DOHH2 (cell line): ENCODE results near the gene FKBP5.
A peak's percentile ranks its signal among the peaks of the same experiment; 100 is the strongest.

Experiments used
- EZH2phosphoT487 ChIP-seq: fragments of 200-600 bp; sonication (generic); IDR thresholded peaks from 2 replicates; pipeline ENCODE4 v1.6.1; 2017; ENCODE audit warnings: borderline replicate concordance, mild to moderate bottlenecking, antibody characterized with exemption, low read length, moderate library complexity, mixed read lengths
- TF ChIP-seq, protein P1 (sequence below): fragments of 200-600 bp; sonication (generic); IDR thresholded peaks from one replicate; pipeline ENCODE4 v1.5.1; 2014; ENCODE audit warnings: antibody characterized with exemption, mild to moderate bottlenecking, low read depth, low read length; ENCODE audit not compliant: poor library complexity, severe bottlenecking

GRCh38 chr6:35624341-35625070 lies 64.2 kb downstream of the FKBP5 start:
- TF ChIP-seq, protein P1, sequence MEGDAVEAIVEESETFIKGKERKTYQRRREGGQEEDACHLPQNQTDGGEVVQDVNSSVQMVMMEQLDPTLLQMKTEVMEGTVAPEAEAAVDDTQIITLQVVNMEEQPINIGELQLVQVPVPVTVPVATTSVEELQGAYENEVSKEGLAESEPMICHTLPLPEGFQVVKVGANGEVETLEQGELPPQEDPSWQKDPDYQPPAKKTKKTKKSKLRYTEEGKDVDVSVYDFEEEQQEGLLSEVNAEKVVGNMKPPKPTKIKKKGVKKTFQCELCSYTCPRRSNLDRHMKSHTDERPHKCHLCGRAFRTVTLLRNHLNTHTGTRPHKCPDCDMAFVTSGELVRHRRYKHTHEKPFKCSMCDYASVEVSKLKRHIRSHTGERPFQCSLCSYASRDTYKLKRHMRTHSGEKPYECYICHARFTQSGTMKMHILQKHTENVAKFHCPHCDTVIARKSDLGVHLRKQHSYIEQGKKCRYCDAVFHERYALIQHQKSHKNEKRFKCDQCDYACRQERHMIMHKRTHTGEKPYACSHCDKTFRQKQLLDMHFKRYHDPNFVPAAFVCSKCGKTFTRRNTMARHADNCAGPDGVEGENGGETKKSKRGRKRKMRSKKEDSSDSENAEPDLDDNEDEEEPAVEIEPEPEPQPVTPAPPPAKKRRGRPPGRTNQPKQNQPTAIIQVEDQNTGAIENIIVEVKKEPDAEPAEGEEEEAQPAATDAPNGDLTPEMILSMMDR = peak; percentile 23
- no peak for TF ChIP-seq EZH2phosphoT487
